ENCODE results near the gene FMC1. TPM values are rescaled to one million over a fixed set of nuclear protein-coding genes. Genes with fewer than 3 reads are reported as not detected.

FMC1 gene
- total RNA-seq, 2 experiments from 2014 or later = 9.9 TPM

DNA sequence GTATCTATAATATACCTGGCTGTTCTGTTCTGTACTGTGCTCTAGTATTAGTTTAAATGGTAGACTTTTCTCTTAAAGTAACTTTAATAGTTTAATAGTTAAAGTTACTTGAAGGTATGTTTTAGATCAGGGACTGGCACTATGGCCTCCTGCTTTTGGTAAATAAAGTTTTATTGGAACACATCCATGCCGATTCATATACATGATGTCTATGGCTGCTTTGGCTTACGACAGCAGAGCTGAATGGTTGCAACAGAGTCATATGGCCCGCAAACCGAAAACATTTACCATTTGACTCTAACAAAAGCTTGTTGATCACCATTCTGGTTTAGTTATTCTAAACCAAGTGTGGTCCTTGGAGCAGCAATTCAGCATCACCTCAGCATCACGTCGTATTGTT lies 25.3 kb downstream of the FMC1 start:
- H3K36me3 Mint-ChIP-seq (ENCODE audit: low read depth) = peaks cover 53% of the 10 kb centered on the region
- ChIA-PET CTCF (interaction anchor here (1.2 kb wide), 1 partner anchor 27 kb away, joined by 4 read pairs; no protein-coding TSS in a partner anchor), POLR2A (interaction anchor here (1.0 to 1.5 kb wide), 3 partner anchors 8 to 28 kb away, joined by 3 to 4 read pairs (median 3); no protein-coding TSS in a partner anchor)
- H3K4me3 Mint-ChIP-seq = no peak overlapping the region
- H3K27ac Mint-ChIP-seq = no peak overlapping the region
- peaks cover 68% of the 10 kb centered on the region for H3K4me1 Mint-ChIP-seq
- no peaks in the 10 kb centered on the region for H3K27me3 Mint-ChIP-seq
- no peak for DNase-seq
- H3K9me3 Mint-ChIP-seq = no peaks in the 10 kb centered on the region

- H3K27ac Mint-ChIP-seq = no peak overlapping the region
- CTCF ChIA-PET = interaction anchor here (0.6 kb wide), 1 partner anchor 601 kb away, joined by 5 read pairs; no protein-coding TSS in a partner anchor
Observed at GRCh38 chr7:139367438-139368155, 26.5 kb downstream of the FMC1 start.

GRCh38 chr7:139370301-139370942 lies 29.3 kb downstream of the FMC1 start:
- Mint-ChIP-seq H3K36me3 (ENCODE audit: low read depth) (peaks cover 50% of the 10 kb centered on the region), H3K4me3 (no peak overlapping the region), H3K9me3 (no peaks in the 10 kb centered on the region), H3K27ac (no peak overlapping the region), H3K4me1 (peaks cover 54% of the 10 kb centered on the region), H3K27me3 (no peaks in the 10 kb centered on the region)
- DNase-seq = no peak
- CTCF ChIA-PET = interaction anchor here (1.3 to 2.5 kb wide), 3 partner anchors 11 to 64 kb away, joined by 3 to 9 read pairs (median 5); partner anchors contain the start of gene LUC7L2
- POLR2A ChIA-PET = interaction anchor here (1.0 to 3.3 kb wide), 5 partner anchors 10 to 267 kb away, joined by 3 to 36 read pairs (median 4); partner anchors contain the start of gene LUC7L2

More at GRCh38 chr7:139367438-139368155, 26.5 kb downstream of the FMC1 start:
- POLR2A ChIA-PET = no interaction called here
- Mint-ChIP-seq H3K27me3 (no peaks in the 10 kb centered on the region), H3K4me1 (peaks cover 62% of the 10 kb centered on the region), H3K9me3 (no peaks in the 10 kb centered on the region), H3K4me3 (no peak overlapping the region), H3K36me3 (ENCODE audit: low read depth) (peaks cover 54% of the 10 kb centered on the region)
- DNase-seq = no peak

DNA sequence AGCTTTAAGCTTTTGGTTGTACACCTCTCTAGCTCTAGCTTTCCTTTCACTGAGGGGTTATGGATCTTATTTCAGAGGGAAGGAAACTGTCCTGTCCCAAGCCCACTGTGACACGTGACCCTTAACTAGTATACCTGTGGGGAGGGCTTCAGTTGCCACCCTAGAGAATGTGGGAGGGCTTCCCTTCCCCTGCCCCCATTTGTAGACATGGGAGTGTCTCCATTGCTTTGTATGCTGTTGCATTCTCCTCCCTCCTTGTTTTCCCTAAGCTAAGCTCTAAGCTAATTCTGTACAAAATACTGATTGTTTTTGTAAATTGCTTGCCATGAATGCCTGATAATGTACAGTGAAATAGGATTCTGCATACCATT lies 29.8 kb downstream of the FMC1 start:
- Mint-ChIP-seq H3K4me1 (peaks cover 50% of the 10 kb centered on the region), H3K4me3 (no peak overlapping the region), H3K27ac (no peak overlapping the region), H3K9me3 (no peaks in the 10 kb centered on the region), H3K27me3 (no peaks in the 10 kb centered on the region), H3K36me3 (ENCODE audit: low read depth) (peaks cover 51% of the 10 kb centered on the region)
- ChIA-PET CTCF (interaction anchor here (1.3 to 2.5 kb wide), 3 partner anchors 11 to 64 kb away, joined by 3 to 9 read pairs (median 5); partner anchors contain the start of gene LUC7L2), POLR2A (interaction anchor here (1.4 to 3.3 kb wide), 2 partner anchors 11 to 33 kb away, joined by 3 to 36 read pairs; partner anchors contain the start of gene LUC7L2)
- no peak for DNase-seq

DNA sequence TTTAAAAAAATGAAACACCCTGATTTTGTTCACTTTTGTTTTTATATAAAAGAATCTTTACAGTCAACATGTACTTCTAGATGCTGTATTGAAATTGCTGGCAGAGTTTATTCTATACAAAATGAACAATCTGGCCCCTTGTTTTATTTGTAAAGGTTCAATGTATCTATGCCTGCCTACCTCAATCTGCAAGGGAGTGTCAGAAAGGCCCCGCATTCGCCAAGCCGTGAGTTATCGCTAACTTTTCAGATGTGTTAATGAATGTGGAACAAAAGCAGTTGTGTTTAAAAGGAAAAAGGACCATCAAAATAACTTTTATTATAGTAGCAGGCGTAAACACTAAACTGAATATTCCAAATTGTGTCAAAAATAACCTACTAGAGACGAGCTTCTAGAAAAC lies 33.1 kb downstream of the FMC1 start:
- Mint-ChIP-seq H3K27ac (no peak overlapping the region), H3K36me3 (ENCODE audit: low read depth) (peaks cover 51% of the 10 kb centered on the region), H3K27me3 (no peaks in the 10 kb centered on the region), H3K4me1 (peaks cover 36% of the 10 kb centered on the region), H3K9me3 (no peaks in the 10 kb centered on the region), H3K4me3 (no peak overlapping the region)
- CTCF ChIA-PET = interaction anchor here (1.1 to 1.2 kb wide), 2 partner anchors 10 to 61 kb away, joined by 3 read pairs; no protein-coding TSS in a partner anchor
- POLR2A ChIA-PET = interaction anchor here (0.8 to 4.8 kb wide), 5 partner anchors 8 to 16 kb away, joined by 3 to 29 read pairs (median 4); partner anchors contain the start of gene LUC7L2
- no peak for DNase-seq

GRCh38 chr7:139382439-139382838 lies 41.3 kb downstream of the FMC1 start:
- H3K27ac Mint-ChIP-seq = no peak overlapping the region
- POLR2A ChIA-PET = no interaction called here

DNA sequence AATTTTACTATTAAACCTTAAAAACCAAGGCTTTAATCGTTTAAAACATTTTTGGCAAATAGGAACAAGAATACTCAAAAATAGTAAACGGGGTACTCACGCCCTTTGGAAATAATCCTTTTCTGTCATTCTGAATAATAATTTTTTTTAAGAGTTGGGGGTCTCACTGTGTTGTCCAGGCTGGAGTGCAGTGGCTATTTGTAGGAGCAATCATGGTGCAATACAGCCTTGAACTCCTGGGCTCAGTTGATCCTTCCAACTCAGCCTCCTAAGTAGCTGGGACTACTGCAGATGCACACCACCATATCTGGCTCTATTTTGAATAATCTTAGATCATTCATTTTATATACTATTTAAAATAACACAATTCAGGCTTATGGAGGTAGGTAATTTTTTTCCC lies 43.5 kb downstream of the FMC1 start:
- no peaks in the 10 kb centered on the region for H3K9me3 Mint-ChIP-seq
- peaks cover 4% of the 10 kb centered on the region for H3K4me1 Mint-ChIP-seq
- POLR2A ChIA-PET = interaction anchor here (0.8 kb wide), 1 partner anchor 10 kb away, joined by 4 read pairs; no protein-coding TSS in a partner anchor
- CTCF ChIA-PET = interaction anchor here (0.7 kb wide), 1 partner anchor 50 kb away, joined by 4 read pairs; no protein-coding TSS in a partner anchor
- no peaks in the 10 kb centered on the region for H3K27me3 Mint-ChIP-seq
- no peak overlapping the region for H3K27ac Mint-ChIP-seq
- DNase-seq = no peak
- H3K4me3 Mint-ChIP-seq = no peak overlapping the region
- peaks cover 40% of the 10 kb centered on the region for H3K36me3 Mint-ChIP-seq (ENCODE audit: low read depth)

More at GRCh38 chr7:139382439-139382838, 41.3 kb downstream of the FMC1 start:
- peaks cover 33% of the 10 kb centered on the region for H3K36me3 Mint-ChIP-seq (ENCODE audit: low read depth)
- H3K4me1 Mint-ChIP-seq = peaks cover 2% of the 10 kb centered on the region
- DNase-seq = no peak
- CTCF ChIA-PET = interaction anchor here (1.4 kb wide), 1 partner anchor 12 kb away, joined by 4 read pairs; no protein-coding TSS in a partner anchor
- H3K27me3 Mint-ChIP-seq = no peaks in the 10 kb centered on the region
- no peak overlapping the region for H3K4me3 Mint-ChIP-seq
- no peaks in the 10 kb centered on the region for H3K9me3 Mint-ChIP-seq

DNA sequence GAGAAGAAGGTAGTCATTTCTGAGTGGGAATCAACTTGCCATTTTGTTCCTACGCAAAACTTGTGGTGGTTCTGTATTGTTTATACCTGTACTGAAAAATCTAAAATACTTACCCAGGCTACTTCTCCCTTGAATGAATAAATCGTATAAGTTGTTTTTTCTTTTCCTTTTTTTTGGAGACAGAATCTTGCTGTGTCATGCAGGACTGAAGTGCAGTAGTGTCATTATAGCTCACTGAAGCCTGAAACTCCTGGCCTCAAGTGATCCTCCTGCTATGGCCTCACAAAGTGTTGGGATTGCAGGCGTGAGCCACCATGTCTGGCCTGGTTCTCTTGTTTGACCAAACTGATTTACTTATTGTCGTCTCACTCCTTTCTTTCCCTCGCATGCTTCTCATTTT lies 46.5 kb downstream of the FMC1 start:
- ChIA-PET CTCF (no interaction called here), POLR2A (interaction anchor here (1.2 to 1.6 kb wide), 2 partner anchors 13 to 21 kb away, joined by 3 read pairs; no protein-coding TSS in a partner anchor)
- Mint-ChIP-seq H3K27me3 (no peaks in the 10 kb centered on the region), H3K36me3 (ENCODE audit: low read depth) (peaks cover 44% of the 10 kb centered on the region), H3K27ac (no peak overlapping the region), H3K4me3 (no peak overlapping the region), H3K9me3 (no peaks in the 10 kb centered on the region), H3K4me1 (peaks cover 12% of the 10 kb centered on the region)
- DNase-seq = no peak

DNA sequence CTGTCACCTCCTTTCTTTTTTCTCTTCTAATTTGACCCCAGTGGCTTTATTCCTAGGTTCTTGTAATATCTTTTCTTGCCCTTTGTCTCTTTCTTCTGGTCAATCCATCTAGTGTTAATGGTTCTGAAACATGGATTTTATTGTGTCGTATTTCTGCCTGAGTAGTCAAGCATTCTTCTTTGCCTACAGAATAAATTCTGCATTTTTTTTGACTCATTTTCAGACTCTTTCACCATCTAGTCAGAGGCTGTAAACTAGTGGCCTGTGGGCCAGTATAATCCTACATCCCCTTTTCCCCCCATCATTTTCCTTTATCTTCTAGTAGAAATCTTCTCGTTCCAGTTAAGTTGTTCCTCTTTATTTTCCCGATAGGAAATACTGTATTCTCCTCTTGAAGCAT lies 48.0 kb downstream of the FMC1 start:
- ChIA-PET CTCF (no interaction called here), POLR2A (interaction anchor here (1.9 kb wide), 1 partner anchor 30 kb away, joined by 4 read pairs; the partner anchor contains the start of gene LUC7L2)
- no peak overlapping the region for H3K27ac Mint-ChIP-seq
- H3K36me3 Mint-ChIP-seq (ENCODE audit: low read depth) = peaks cover 45% of the 10 kb centered on the region
- H3K27me3 Mint-ChIP-seq = no peaks in the 10 kb centered on the region
- H3K9me3 Mint-ChIP-seq = no peaks in the 10 kb centered on the region
- H3K4me3 Mint-ChIP-seq = no peak overlapping the region
- DNase-seq = no peak
- peaks cover 21% of the 10 kb centered on the region for H3K4me1 Mint-ChIP-seq

- no peaks in the 10 kb centered on the region for H3K9me3 Mint-ChIP-seq
- H3K27ac Mint-ChIP-seq = no peak overlapping the region
- ChIA-PET CTCF (no interaction called here), POLR2A (interaction anchor here (1.9 kb wide), 1 partner anchor 30 kb away, joined by 4 read pairs; the partner anchor contains the start of gene LUC7L2)
- no peak overlapping the region for H3K4me3 Mint-ChIP-seq
- peaks cover 28% of the 10 kb centered on the region for H3K4me1 Mint-ChIP-seq
- DNase-seq = no peak
- H3K36me3 Mint-ChIP-seq (ENCODE audit: low read depth) = peaks cover 50% of the 10 kb centered on the region
- H3K27me3 Mint-ChIP-seq = no peaks in the 10 kb centered on the region
Observed at GRCh38 chr7:139389774-139390173, 48.6 kb downstream of the FMC1 start.

DNA sequence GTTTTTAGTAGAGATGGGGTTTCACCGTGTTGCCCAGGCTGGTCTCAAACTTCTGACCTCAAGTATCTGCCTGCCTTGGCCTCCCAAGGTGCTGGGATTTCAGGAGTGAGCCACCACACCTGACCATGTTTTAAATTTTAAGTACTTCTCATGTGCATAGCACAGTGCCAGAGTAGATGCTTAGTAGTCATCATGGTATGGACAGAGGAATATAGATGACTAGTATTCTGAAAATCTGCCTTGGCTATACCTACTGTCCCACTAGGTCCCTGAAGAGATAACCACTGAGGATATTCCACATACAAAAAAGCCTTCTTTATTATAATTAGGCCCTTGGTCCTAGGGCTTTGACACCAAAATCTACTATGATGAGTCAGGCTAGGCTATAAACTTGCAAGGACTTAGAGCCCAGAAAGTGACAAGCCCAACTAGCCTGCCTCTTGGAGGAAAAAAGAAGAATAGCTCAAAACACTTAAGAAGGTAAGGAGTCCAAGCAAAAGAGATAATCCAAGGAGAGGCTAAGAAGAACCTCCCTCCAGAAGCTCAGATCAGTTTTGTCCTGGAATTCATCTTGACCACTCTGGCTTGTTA lies 52.6 kb downstream of the FMC1 start:
- CTCF ChIA-PET = interaction anchor here (1.4 to 3.9 kb wide), 3 partner anchors 12 to 41 kb away, joined by 4 to 17 read pairs (median 4); no protein-coding TSS in a partner anchor
- POLR2A ChIA-PET = interaction anchor here (0.7 to 2.6 kb wide), 4 partner anchors 11 to 34 kb away, joined by 3 to 27 read pairs (median 3); partner anchors contain the start of gene LUC7L2
- H3K36me3 Mint-ChIP-seq (ENCODE audit: low read depth) = peaks cover 57% of the 10 kb centered on the region

GRCh38 chr7:139394540-139394939 lies 53.4 kb downstream of the FMC1 start:
- Mint-ChIP-seq H3K9me3 (no peaks in the 10 kb centered on the region), H3K4me3 (no peak overlapping the region), H3K27me3 (no peaks in the 10 kb centered on the region), H3K36me3 (ENCODE audit: low read depth) (peaks cover 55% of the 10 kb centered on the region), H3K27ac (peak overlapping the region; percentile 74), H3K4me1 (peaks cover 36% of the 10 kb centered on the region)
- DNase-seq = no peak
- ChIA-PET CTCF (interaction anchor here (1.0 to 3.9 kb wide), 4 partner anchors 13 to 319 kb away, joined by 3 to 17 read pairs (median 4); no protein-coding TSS in a partner anchor), POLR2A (interaction anchor here (0.6 to 2.6 kb wide), 7 partner anchors 9 to 40 kb away, joined by 3 to 27 read pairs (median 3); partner anchors contain the start of gene LUC7L2)

More for the DNA sequence above, 52.6 kb downstream of the FMC1 start:
- Mint-ChIP-seq H3K9me3 (no peaks in the 10 kb centered on the region), H3K27me3 (no peaks in the 10 kb centered on the region), H3K4me3 (no peak overlapping the region), H3K27ac (peak overlapping the region; percentile 74), H3K4me1 (peaks cover 38% of the 10 kb centered on the region)
- DNase-seq = no peak

Data from activated CD4-positive, alpha-beta memory T cell treated with anti-CD3 and anti-CD28 coated beads, Interleukin-2, amount 10 ng/mL, durations not matched to agents 7 days and 5 days (primary cell).